GM19023 (cell line): ENCODE results near the gene FSHR.

Experiments
- ATAC-seq: cut with Tn5 transposase; IDR thresholded peaks from one replicate; pipeline ENCODE4 v1.9.1; 2021; ENCODE audit warnings: mild to moderate bottlenecking, moderate library complexity; ENCODE audit not compliant: unreplicated experiment

Gene FSHR

GRCh38 chr2:48915227-48915626 is 239.1 kb downstream of the FSHR start:
- no peak for ATAC-seq

GRCh38 chr2:48914477-48915089 is 239.7 kb downstream of the FSHR start:
- peak; percentile 58 for ATAC-seq
